Activated CD4-positive, alpha-beta T cell treated with anti-CD3 and anti-CD28 coated beads for 24 hours (primary cell): ENCODE measurements around the gene MCTP2.

Source experiments
- DNase-seq, 2 donors: peaks; one replicate each; pipeline ENCODE4 v3.0.0-alpha.2; 2020; ENCODE audit warnings: low read depth in 2 of 2

Gene MCTP2

DNA sequence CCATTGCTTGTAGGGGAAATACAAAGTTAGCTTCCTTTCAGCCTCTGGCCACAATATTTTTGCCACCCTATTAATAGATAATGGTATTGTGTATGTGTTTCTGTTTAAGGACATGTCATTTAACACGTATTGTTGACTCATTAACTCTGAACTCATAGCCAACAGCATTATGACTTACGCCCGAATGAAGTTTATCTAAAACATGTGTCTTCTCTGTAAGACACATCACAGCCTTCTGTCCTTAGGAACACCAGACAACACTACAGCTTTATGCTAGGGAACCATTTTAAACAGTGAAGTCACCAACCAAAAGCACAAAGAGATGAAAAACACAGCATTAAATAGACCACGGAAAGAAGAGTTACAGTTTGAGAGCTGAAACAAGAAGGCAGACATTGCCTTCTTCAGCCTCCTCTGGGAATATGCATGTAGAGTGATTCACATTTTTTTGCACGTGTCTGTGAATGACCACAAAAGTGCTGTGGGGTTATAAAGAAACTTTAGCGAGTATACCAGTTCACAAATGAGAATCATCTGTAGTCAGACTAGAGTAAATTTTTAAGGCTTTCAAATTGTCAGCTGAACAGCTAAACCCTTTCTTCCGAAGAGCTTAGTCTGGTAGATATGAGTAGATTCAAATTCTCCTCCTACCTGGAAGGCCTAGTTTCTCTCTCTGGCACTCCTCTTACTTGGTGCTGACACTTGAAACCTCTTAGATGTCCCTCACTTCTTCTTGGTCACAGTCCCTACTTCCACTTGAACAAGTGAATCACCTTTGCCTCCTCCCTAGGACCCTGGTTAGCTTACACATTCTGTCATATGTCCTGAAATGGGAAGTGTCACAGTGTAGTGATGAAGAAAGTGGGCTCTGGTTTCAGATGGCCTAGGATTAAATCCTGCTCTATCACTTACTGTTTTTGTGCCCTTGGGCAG, 32.2 kb downstream of the MCTP2 start:
- DNase-seq: no peak

DNA sequence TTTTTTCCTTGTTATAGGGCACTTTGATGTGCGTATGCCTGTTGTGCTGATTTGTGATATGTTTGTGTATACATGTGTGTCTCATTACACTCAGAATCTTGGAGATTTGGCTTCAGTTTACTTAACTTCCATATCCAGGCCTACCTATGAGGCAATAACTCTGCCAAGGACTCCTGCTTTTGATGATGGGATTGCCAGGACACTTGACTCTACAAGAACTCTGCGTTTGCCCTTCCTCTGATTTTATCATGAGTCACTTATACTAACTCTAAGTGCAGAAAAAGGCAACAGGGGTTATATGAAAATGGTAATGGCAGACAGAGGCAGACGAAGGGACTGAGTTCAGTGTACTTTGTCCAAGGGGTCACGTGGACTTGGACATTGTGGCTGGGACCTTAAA, 33.6 kb downstream of the MCTP2 start:
- DNase-seq: no peak

DNA sequence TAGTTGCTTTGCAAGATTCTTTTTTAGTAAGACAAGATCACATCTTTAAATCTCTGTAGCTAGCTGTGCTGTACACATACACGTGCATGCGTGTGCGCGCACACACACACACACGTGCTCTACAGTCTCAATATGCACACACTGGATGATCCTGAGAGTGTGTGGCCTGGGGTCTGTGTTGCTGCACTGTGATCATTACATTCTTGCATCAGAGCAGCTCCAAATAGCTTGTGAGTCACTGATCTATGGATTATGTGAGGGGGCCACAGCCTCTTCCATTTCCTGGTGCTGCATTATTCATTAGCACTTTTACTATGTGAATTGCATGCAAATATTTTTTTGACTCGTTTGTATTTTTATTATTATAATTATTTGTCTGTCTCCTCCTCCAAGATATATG, 34.6 kb downstream of the MCTP2 start:
- DNase-seq: no peak

DNA sequence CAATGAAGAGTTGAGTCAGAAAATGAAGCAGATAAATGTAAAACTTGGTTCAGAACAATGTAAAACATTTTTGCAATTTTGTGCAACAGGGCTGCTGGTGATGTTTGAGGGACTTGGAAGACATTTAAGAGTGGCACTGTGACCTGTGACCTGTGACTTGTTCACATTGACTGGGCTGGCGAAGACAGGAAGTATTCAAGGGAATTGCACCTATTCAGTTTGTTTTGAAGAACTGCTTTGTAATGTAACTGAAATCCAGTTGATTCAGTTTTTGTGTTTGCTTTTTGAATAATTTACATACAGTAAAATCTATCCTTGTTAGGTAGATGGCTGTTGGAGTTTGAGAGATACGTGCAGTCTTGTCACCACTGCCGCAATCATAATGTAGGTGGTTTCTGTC, 35.4 kb downstream of the MCTP2 start:
- DNase-seq: no peak

DNA sequence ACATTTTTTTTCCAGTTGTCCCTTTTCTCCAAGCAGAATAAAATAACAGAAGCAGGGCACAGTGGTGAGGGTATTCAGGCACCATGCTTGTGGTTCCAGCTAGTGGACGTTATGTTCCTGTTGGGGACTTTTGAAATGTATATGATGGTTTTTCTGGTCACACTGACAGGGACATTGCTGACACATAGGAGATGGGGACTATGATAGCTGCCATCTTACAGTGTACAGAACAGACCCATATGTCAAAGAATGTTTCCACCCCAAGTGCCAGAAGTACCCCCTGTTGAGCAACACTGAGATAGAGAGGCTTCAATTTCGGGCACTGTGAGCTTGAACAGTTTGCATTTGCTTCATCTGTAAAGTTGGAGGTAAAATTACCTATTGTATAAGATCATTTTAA, 38.6 kb downstream of the MCTP2 start:
- no peak for DNase-seq

DNA sequence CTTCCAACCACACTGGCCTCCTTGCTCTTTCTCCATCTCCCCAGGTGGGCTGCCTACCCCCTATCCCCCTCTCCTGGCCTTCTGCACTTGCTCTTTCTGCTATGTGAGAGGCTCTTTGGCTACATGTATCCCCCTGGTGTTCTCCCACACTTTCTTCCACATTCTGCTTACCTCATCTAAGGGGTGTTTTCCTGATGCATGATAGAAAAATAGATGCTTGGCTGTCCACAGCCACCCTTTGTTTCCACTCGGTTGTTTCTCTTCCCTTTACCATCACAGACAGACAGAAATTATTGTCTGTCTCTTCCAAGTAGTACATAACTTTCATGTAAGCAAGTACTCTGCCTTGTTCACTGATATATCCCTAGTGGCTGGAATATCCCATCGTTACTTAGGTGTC, 39.2 kb downstream of the MCTP2 start:
- no peak for DNase-seq

DNA sequence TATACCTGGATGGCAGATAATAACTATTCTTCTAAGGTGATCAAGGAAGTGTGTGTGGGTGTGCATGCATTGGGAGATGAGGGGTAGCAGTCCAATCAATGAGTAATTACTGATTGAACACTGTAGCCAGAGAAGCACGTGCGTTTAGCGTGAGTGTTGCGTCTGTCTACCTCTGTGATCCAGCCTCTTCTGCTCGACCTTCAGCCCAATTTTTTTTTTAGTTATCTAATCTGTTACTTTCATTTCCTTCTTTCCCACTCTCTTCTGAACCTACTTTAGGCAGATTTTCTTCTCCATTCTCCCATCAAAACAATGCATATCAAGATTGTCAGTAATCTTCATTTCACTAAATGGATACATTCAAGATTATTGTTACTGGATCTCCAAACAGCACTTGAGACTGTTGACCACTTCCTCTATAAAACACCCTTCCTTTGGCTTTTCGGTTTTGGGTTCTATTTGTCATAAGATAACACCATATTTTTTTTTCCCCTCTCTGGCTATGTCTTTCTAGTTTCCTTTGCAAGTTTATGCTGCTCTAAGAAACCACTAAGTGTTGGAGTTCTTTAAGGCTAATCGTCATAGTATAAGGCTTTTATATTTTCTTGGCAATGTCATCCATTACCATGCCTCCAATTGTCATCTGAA, 41.0 kb downstream of the MCTP2 start:
- DNase-seq: no peak

DNA sequence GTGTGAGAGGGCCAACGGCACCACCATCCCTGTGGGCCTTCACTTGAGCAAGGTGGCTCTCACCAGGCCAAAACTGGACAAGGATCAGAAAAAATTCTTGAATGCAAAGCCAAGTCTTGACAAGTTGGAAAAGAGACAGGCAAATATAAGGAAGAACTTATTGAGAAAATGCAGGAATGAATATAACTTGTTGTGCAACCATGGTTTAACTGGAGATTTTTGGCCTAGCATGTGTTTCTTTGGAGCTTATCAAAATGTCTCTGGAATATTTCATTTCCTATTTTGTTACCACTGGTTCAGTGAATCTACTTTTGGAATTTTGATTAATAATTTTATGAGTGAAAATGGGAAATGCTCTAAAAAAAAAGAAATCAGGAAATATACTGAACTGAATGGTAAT, 42.5 kb downstream of the MCTP2 start:
- DNase-seq: no peak

DNA sequence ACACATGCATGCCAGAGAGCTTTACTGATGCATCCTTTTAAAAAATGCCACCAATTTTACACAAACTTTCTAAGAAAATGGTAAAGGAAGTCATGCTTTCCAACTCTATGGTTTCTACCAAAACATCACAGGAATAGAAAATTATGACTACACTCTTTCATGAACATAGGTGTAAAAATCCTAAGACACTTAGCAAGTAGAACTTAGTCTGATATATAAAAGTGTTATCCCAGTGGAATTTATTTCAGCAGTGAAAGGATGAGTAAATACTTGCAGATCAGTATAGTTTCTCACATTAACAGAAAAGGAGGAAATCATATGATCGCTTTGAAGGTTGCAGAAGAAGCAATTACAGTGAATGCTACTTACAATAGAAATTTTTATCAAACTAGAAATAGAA, 43.4 kb downstream of the MCTP2 start:
- DNase-seq: no peak

DNA sequence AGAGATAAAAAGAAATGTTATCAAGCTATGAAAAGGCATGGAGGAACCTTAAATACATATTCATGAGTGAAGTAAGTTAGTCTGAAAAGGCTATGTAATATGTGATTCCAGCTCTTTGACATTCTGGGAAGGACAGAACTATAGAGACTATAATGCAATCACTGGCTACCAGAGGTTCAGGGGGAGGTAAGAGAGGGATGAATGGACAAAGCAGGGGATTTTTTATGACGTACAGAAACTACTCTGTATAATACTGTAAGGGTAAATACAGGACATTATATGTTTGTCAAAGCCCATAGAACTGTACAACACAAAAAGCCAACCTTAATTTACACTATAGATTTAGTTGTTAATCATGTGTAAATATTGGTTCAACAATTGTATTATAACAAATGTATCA, 46.1 kb downstream of the MCTP2 start:
- DNase-seq: no peak

DNA sequence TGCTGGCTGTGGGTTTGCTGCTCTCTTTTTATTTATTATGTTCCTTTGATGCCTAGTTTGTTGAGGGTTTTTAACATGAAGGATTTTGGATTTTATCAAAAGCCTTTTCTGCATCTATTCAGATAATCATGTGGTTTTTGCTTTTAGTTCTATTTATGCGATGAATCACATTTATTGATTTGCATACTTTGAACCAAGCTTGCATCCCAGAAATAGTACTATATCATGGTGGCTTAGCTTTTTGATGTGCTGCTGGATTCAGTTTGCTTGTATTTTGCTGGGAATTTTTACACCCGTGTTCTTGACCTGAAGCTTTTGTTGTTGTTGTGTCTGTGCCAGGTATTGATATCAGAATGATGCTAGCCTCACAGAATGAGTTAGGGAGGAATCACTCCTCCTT, 48.4 kb downstream of the MCTP2 start:
- no peak for DNase-seq

DNA sequence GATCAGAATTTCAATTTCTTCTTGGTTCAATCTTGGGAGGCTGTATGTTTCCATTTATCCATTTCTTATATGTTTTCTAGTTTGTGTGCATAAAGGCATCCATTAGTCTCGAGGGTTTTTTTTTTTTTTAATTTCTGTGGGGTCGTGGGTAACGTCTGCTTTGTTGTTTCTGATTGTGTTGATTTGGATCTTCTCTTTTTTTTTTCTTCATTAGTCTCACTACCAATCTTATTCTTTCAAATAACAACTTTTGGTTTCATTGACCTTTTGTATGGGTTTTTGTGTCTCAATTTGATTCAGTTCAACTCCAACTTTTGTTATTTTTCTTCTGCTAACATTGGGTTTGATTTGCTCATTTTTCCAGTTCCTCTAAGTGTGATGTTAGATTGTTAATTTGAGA, 48.9 kb downstream of the MCTP2 start:
- no peak for DNase-seq

DNA sequence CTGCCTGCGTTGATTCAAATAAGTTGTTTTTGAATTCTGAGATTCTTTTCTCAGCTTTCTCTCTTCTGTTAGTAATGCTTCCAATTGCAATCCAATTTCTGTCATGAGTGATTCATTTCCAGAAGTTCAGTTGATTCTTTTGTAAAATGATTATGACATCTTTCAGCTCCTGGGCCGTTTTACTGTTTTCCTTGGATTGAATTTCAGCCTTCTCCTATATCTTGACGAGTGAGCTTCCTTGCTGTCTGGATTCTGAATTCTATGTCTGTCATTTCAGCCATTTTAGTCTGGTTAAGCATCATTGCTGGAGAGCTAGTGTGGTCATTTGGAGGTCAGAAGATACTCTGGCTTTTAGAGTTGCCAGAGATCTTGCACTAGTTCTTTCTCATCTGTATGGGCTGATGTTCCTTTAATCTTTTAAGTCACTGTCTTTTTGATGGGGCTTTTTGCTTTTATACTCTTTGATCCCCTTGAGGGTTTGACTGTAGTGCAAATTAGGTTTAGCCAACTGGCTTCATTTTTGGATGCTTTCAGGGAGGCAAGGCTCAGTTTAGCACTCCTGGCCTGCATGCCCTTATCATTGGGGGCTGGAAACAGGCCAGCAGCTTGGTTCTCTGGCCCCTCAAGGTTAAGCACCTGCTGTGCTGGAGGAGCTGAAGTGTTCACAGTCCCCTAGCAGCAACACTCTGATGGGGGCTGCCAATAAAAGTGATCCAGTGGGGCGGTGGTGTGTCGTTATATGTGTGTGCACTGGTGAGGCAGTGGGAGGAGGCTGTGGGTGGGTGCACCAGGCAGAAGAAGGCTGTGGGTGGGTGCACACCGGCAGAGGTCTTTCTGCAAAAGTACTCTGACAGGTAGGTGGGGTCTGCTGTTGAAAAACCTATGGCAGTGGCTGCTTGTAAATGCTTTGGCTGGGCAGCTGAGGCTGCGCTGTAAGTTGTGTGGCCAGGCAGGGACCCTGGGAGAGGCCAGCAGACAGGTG, 51.2 kb downstream of the MCTP2 start:
- DNase-seq: no peak

DNA sequence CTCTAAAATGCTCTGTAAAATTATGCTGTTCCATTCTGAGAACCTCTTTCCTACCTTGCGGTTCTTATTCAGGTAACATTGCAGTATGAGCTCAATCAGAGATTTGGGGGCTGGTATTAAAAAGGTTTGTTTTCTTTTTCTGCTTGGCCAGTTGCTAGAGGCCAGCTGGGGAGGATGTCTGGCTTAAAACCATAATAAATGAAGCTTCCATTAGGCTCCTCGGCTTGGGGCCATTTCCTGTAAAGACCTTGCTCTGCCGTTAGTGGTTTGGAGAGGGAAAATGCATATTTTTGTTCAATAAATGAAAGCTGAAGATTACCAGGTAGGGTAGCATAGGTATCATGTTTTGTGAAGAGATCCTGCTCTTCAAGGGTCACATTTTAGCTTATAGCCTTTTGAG, 55.2 kb downstream of the MCTP2 start:
- no peak for DNase-seq

DNA sequence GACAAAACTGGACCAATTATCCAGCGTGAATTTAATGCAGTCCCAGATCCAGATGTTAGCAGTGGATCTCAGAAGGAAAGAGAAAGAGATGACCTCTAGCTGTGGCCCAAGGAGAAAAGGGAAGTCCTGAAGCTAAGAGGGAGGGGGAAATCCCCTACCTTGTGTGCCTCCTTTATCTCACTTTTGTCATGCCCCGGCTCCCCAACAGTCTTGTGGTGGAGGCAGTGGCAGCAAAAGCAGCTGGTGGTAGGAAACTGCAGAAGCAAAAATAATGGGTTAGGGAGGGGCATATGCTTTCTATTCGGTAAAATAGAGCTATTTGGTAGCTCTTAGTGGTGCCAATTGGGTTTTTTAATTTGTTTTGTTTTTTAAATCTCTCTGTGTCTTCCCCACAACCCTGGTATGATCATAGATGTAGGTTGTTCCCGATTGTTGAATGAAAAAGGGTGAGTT, 56.5 kb downstream of the MCTP2 start:
- no peak for DNase-seq

DNA sequence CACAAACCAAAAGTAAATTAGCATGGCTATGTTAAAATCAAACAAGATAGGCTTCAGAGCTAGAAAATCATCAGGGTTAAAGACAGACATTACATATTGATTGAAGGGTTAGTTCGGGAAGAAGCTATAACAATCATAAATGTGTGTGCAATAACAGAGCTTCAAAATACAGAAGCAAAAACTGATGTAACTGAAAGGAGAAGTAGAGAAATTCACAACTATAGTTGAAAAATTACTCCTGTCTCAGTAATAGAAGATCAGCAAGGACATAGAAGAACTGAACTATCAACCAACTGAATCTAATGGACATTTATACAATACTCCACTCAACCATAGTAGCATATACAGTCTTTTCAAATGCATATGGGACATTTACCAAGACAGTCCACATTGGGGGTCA, 59.4 kb downstream of the MCTP2 start:
- no peak for DNase-seq

DNA sequence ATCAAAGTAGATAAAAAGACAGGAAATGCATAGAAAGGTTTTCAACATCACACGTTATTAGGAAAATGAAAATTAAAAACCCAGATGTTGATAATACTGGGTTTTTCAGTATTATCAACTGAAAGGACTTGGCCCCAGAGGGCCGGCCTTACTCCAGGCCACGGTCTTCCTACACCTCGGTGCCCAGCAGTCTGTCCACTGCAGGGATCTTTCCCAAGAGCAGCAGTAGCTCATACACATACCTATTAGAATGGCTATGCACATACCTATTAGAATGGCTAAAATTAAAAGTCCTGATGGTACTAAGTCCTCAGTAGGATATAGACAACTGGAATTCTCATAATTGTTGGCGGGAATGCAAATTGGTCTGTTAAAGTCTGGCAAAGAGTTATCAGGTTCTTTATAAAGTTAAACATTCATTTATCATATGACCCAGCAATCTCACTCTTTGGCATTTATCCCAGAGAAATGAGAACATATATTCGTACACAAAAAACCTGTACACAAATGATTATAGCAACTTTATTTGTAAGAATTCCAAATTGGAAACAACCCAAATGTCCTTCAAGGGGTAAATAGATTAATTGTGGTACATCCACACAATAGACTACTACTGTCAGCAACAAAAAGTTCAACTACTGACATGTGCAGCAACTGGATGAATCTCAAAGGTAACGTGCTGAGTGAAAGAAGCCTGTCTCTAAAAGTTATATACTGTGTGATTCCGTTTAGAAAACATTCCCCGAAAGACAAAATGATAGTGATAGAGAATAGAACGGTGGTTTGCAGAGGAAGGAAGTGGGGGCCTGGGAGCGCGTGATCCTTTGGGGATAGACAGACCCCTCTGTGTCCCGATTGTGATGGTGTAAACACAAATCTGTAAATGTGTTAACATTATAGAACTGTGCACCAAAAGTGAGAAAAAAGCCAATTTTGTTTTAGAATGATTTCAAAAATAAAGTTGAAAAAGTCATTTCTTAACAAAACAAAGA, 62.3 kb downstream of the MCTP2 start:
- no peak for DNase-seq

DNA sequence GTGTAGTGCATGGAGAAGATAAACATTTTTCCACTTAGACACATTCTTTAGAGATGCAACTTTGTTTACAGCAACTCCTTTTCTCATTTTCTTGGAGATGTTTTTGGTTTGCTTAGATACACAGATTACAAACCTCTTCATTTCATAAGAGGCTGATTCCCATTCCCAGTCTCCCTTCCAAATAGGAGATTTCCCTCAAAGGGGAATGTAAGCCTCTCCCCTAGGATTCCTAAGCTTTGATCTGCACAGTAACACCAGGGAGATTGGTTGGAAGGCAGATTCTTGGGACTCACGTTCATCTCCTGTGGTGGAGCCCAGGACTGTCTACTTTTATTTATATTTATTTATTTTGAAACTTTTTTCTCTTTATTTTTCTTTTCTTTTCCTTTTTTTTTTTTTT, 63.2 kb downstream of the MCTP2 start:
- DNase-seq: no peak

DNA sequence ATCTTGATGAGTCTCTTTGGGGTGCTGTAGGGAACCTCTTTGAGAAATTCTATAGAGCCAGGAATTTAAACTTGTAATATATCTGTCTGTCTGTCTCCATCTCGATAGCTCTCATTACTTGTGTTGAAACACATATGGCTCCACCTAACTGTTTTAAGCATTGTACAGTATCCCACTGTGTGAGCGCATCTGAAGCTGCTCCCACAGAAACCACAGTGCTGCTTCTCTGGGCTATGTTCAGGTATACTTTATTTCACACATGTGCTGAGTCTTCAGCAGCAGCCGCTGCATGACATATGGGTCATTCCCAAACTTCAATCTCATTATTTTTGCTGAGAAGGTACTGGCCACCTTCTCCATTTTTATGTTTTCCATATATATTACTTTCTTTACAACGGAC, 63.9 kb downstream of the MCTP2 start:
- no peak for DNase-seq

DNA sequence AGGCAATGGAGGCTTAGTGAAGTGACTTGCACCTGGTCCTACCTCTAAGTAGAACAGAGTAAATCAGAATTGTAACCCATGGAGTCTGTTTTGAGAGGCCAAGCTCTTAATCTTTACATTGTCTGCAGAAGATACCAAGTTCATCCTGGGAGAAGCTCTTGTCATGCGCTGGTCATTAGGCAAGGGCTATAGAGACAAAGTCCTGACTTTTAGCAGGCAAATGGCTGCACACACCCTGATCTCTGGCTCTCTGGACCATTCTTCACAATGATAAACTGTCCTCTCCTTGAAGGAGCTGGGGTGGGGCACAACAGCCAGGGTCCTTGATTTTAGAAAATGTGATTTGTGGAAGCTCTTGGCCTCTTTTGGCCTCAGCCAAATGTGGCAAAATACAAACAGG, 65.4 kb downstream of the MCTP2 start:
- DNase-seq: no peak

DNA sequence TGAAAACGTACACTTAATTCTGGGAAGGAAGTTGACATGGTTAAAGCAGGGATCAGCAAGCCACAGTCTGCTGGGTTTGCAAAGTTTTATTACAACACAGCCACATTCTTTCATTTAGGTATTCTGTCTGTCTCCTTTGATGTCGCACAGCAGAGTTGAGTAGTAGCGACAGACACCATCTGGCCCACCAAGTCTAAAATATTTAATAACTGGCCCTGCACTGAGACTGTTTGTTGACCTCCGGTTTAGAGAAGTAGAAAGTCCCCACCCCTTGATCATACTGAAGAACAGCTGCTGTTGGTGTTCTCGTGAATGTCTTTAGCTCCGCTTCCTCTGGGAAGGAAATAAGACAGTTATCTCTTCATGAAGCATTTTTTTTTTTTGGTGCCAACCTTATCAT, 66.2 kb downstream of the MCTP2 start:
- no peak for DNase-seq
